Astrocyte (in vitro differentiated cells and primary cell): ENCODE measurements around the gene SLC8B1. TPM values are rescaled to one million over a fixed set of nuclear protein-coding genes. Genes with fewer than 3 reads are reported as not detected.

ENCODE experiments used
- DNase-seq: peaks from one replicate; pipeline ENCODE4 v3.0.0-alpha.2; 2010; ENCODE audit warnings: low read depth
- FAIRE-seq: peaks from 2 replicates; lab custom pipeline; 2011; peaks lifted over from hg19 to GRCh38; lab: Jason Lieb, UNC
- H2AFZ ChIP-seq: 2 replicates; pipeline ENCODE4 v1.6.0; 2012; ENCODE audit warnings: low read depth, low read length, inconsistent platforms
- H3K27ac ChIP-seq: 2 replicates; pipeline ENCODE4 v1.5.1; 2011; ENCODE audit warnings: low read depth, low read length, inconsistent platforms
- H3K27me3 ChIP-seq: 2 replicates; pipeline ENCODE4 v1.6.0; 2011; ENCODE audit warnings: low read length, inconsistent platforms; ENCODE audit not compliant: insufficient read depth
- H3K36me3 ChIP-seq: 2 replicates; pipeline ENCODE4 v1.5.1; 2011; ENCODE audit warnings: low read length, inconsistent platforms; ENCODE audit not compliant: insufficient read depth
- H3K4me1 ChIP-seq: 2 replicates; pipeline ENCODE4 v1.5.1; 2011; ENCODE audit warnings: low read length, inconsistent platforms; ENCODE audit not compliant: insufficient read depth
- H3K4me2 ChIP-seq: 2 replicates; pipeline ENCODE4 v1.6.0; 2012; ENCODE audit warnings: low read length, inconsistent platforms
- H3K4me3 ChIP-seq: 2 replicates; pipeline ENCODE4 v1.5.1; 2011; ENCODE audit warnings: low read depth, mild to moderate bottlenecking, low read length, inconsistent platforms; ENCODE audit not compliant: insufficient read depth
- H3K79me2 ChIP-seq: 2 replicates; pipeline ENCODE4 v1.6.0; 2012; ENCODE audit warnings: mild to moderate bottlenecking, low read length, inconsistent platforms; ENCODE audit not compliant: insufficient read depth
- H3K9ac ChIP-seq: 2 replicates; pipeline ENCODE4 v1.6.0; 2012; ENCODE audit warnings: mild to moderate bottlenecking, low read length, inconsistent platforms
- H3K9me3 ChIP-seq: 2 replicates; pipeline ENCODE4 v1.5.1; 2012; ENCODE audit warnings: low read depth, mild to moderate bottlenecking, low read length, inconsistent platforms; ENCODE audit not compliant: insufficient read depth
- H4K20me1 ChIP-seq: 2 replicates; pipeline ENCODE4 v1.6.0; 2012; ENCODE audit warnings: low read length, inconsistent platforms; ENCODE audit not compliant: insufficient read depth
- H3K27ac Mint-ChIP-seq: one replicate; pipeline ENCODE4 v1.8.0; 2021; ENCODE audit warnings: mild to moderate bottlenecking, mixed read lengths; ENCODE audit not compliant: unreplicated experiment
- H3K27me3 Mint-ChIP-seq: one replicate; pipeline ENCODE4 v1.8.0; 2021; ENCODE audit warnings: low read depth, mixed read lengths; ENCODE audit not compliant: unreplicated experiment
- H3K36me3 Mint-ChIP-seq: one replicate; pipeline ENCODE4 v1.8.0; 2021; ENCODE audit warnings: low read depth, mixed read lengths; ENCODE audit not compliant: unreplicated experiment
- H3K4me1 Mint-ChIP-seq: one replicate; pipeline ENCODE4 v1.8.0; 2021; ENCODE audit warnings: low read depth, mixed read lengths; ENCODE audit not compliant: unreplicated experiment
- H3K4me3 Mint-ChIP-seq: one replicate; pipeline ENCODE4 v1.8.0; 2021; ENCODE audit warnings: mild to moderate bottlenecking, moderate library complexity, mixed read lengths; ENCODE audit not compliant: unreplicated experiment
- H3K9me3 Mint-ChIP-seq: one replicate; pipeline ENCODE4 v1.8.0; 2021; ENCODE audit warnings: mild to moderate bottlenecking, mixed read lengths; ENCODE audit not compliant: unreplicated experiment
- CTCF ChIP-seq: IDR thresholded peaks from 2 replicates; pipeline ENCODE4 v1.5.1; 2011; ENCODE audit warnings: low read depth, mild to moderate bottlenecking, inconsistent platforms, low read length, moderate library complexity; ENCODE audit not compliant: insufficient read depth
- EZH2 ChIP-seq: IDR thresholded peaks from 2 replicates; pipeline ENCODE4 v1.6.1; 2012; ENCODE audit warnings: mild to moderate bottlenecking, low read length, inconsistent platforms; ENCODE audit not compliant: insufficient read depth
- total RNA-seq: library from RNA; stranded (reverse); gene quantifications from 2 replicates; pipeline ENCODE4 v1.2.1, GENCODE V29; 2021

SLC8B1 gene
- total RNA-seq, 1 donor from 2014 or later = 8.6 TPM

DNA sequence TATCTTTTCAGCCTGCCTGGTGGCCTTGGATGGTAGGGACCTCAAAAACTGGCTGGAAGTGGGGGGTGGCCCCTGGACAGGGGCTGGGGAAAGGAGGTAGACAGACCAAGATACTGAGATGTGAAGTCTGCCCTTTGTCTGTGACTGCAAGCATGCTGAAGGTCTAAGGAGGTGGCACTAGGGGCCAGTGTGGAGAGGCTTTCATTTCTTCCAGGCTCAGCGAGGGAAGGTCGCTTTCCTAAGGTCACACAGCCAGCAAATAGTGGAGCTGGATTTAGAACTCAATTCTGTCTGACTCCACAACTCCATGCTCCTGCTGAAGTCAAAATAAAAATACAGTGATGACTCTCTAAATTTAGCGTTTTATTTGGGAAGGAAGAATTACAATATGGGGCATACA lies 12.2 kb upstream of the SLC8B1 start:
- Mint-ChIP-seq H3K4me3 (no peak overlapping the region), H3K27me3 (peaks cover 5% of the 10 kb centered on the region), H3K4me1 (no peaks in the 10 kb centered on the region), H3K36me3 (peaks cover 2% of the 10 kb centered on the region), H3K9me3 (no peaks in the 10 kb centered on the region), H3K27ac (no peak overlapping the region)
- H3K9me3 ChIP-seq = no peaks in the 10 kb centered on the region
- no peak overlapping the region for H3K9ac ChIP-seq
- no peak overlapping the region for H2AFZ ChIP-seq
- FAIRE-seq = no peak
- peaks cover 4% of the 10 kb centered on the region for H3K27me3 ChIP-seq
- H3K4me2 ChIP-seq = no peak overlapping the region
- H3K4me3 ChIP-seq = no peak overlapping the region
- no peak overlapping the region for H3K27ac ChIP-seq
- H3K36me3 ChIP-seq = no peaks in the 10 kb centered on the region
- TF ChIP-seq CTCF (no peak), EZH2 (no peak)
- no peaks in the 10 kb centered on the region for H4K20me1 ChIP-seq
- no peaks in the 10 kb centered on the region for H3K79me2 ChIP-seq
- no peak for DNase-seq
- H3K4me1 ChIP-seq = no peaks in the 10 kb centered on the region

- no peaks in the 10 kb centered on the region for H3K79me2 ChIP-seq
- Mint-ChIP-seq H3K4me3 (no peak overlapping the region), H3K36me3 (peaks cover 2% of the 10 kb centered on the region), H3K27ac (no peak overlapping the region), H3K27me3 (peaks cover 8% of the 10 kb centered on the region), H3K9me3 (no peaks in the 10 kb centered on the region), H3K4me1 (no peaks in the 10 kb centered on the region)
- no peak overlapping the region for H3K4me3 ChIP-seq
- H3K27me3 ChIP-seq = peaks cover 4% of the 10 kb centered on the region
- H3K9me3 ChIP-seq = no peaks in the 10 kb centered on the region
- TF ChIP-seq EZH2 = no peak
- TF ChIP-seq CTCF = no peak
- H4K20me1 ChIP-seq = no peaks in the 10 kb centered on the region
- no peak overlapping the region for H3K9ac ChIP-seq
- FAIRE-seq = no peak
- no peak overlapping the region for H2AFZ ChIP-seq
- H3K27ac ChIP-seq = no peak overlapping the region
- DNase-seq = no peak
- H3K4me1 ChIP-seq = no peaks in the 10 kb centered on the region
- H3K4me2 ChIP-seq = no peak overlapping the region
- no peaks in the 10 kb centered on the region for H3K36me3 ChIP-seq
Measured at GRCh38 chr12:113346353-113346752, 11.4 kb upstream of the SLC8B1 start.

DNA sequence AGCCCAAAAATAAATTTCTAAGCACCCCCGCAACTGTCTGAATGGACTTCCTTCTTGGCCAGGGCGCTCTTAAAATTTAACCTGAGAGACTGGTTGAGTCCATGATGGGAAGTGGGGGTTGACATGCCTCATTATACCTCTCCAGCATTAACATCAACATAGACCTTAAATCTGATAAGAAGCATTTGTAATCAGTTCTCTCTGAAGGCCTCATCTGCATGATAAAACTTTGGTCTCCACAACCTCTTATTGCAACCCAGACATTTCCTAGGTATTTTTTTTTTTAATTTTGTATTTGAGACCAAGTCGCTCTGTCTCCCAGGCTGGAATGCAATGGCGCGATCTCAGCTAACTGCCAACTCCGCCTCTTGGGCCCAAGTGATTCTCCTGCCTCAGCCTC lies 10.4 kb upstream of the SLC8B1 start:
- Histone ChIP-seq H3K9ac (no peak overlapping the region), H3K79me2 (no peaks in the 10 kb centered on the region)

More for the DNA sequence above, 10.4 kb upstream of the SLC8B1 start:
- Mint-ChIP-seq H3K4me1 (no peaks in the 10 kb centered on the region), H3K9me3 (no peaks in the 10 kb centered on the region), H3K27me3 (peaks cover 12% of the 10 kb centered on the region), H3K36me3 (peaks cover 2% of the 10 kb centered on the region), H3K4me3 (no peak overlapping the region), H3K27ac (no peak overlapping the region)
- no peak for TF ChIP-seq CTCF
- Histone ChIP-seq H3K9me3 (no peaks in the 10 kb centered on the region), H2AFZ (no peak overlapping the region), H3K27me3 (peaks cover 4% of the 10 kb centered on the region), H3K4me3 (no peak overlapping the region), H4K20me1 (no peaks in the 10 kb centered on the region), H3K36me3 (no peaks in the 10 kb centered on the region), H3K4me2 (no peak overlapping the region), H3K27ac (no peak overlapping the region), H3K4me1 (no peaks in the 10 kb centered on the region)
- DNase-seq (no peak), FAIRE-seq (no peak)
